ENCODE results near the gene MTARC2. TPM values are rescaled to one million over a fixed set of nuclear protein-coding genes. Genes with fewer than 3 reads are reported as not detected.

MTARC2 gene
- total and polyA plus RNA-seq, 2 of the 13 experiments (the other 11 are each of a cell fraction or from before 2014, with no cell fraction given): 8.5 to 10.1 TPM

- no peak for TF ChIP-seq NFE2L1 (CRISPR knock-in tag; IDR thresholded peaks at IDR 0.05; ENCODE audit: borderline replicate concordance)
- no peak for TF ChIP-seq TRAFD1 (CRISPR knock-in tag; IDR thresholded peaks at IDR 0.05; ENCODE audit: borderline replicate concordance)
- TF ChIP-seq ZNF318 (CRISPR knock-in tag; IDR thresholded peaks at IDR 0.05): no peak
- no peak for TF ChIP-seq ZNF546 (CRISPR knock-in tag; conservative IDR thresholded peaks at IDR 0.05)
- TF ChIP-seq ZNF232 (CRISPR knock-in tag; IDR thresholded peaks at IDR 0.05; ENCODE audit: borderline replicate concordance): no peak
- TF ChIP-seq KMT2A (CRISPR knock-in tag; IDR thresholded peaks at IDR 0.05): no peak
- no peak for TF ChIP-seq ZFP1 (CRISPR knock-in tag; IDR thresholded peaks at IDR 0.05)
- peak in 1 of 2 experiments; percentile 46; a peak in 1 of 4 replicates for TF ChIP-seq NR2F1 (CRISPR knock-in tag; IDR thresholded peaks at IDR 0.05)
- TF ChIP-seq ZSCAN12 (CRISPR knock-in tag; IDR thresholded peaks at IDR 0.05): no peak
- TF ChIP-seq DBP (CRISPR knock-in tag; IDR thresholded peaks at IDR 0.05; ENCODE audit: not compliant biosample characterization): no peak
- no peak for TF ChIP-seq ADNP (CRISPR knock-in tag; IDR thresholded peaks at IDR 0.05)
- no peak for TF ChIP-seq ZNF350 (CRISPR knock-in tag; IDR thresholded peaks at IDR 0.05; ENCODE audit: borderline replicate concordance, low read depth)
- TF ChIP-seq ZNF740 (CRISPR knock-in tag; IDR thresholded peaks at IDR 0.05): no peak
- TF ChIP-seq RAD51 (IDR thresholded peaks at IDR 0.05; ENCODE audit: borderline replicate concordance): no peak
- no peak for TF ChIP-seq ATF7 (IDR thresholded peaks at IDR 0.05)
- TF ChIP-seq ATF7 (CRISPR knock-in tag; IDR thresholded peaks at IDR 0.05): no peak
- TF ChIP-seq ZBTB7B (CRISPR knock-in tag; IDR thresholded peaks at IDR 0.05): no peak; the same call in 1 of the 2 replicates
- no peak for TF ChIP-seq KLF6 (CRISPR knock-in tag; IDR thresholded peaks at IDR 0.05)
- TF ChIP-seq NR2C2 (CRISPR knock-in tag; IDR thresholded peaks at IDR 0.05; ENCODE audit: borderline replicate concordance): no peak
- TF ChIP-seq ZNF83 (CRISPR knock-in tag; IDR thresholded peaks at IDR 0.05; ENCODE audit: borderline replicate concordance): no peak
These were observed 13.4 kb upstream of the MTARC2 start (continued) for GRCh38 chr1:220734571-220735326.

All from HepG2 (cell line).